Measurements from ENCODE around the gene MYO5A.

The MYO5A gene

GRCh38 chr15:52361975-52362494 is 166.6 kb downstream of the MYO5A start:
- no peak for DNase-seq (ENCODE audit: low read depth)

GRCh38 chr15:52361494-52361893 is 167.2 kb downstream of the MYO5A start:
- no peak for DNase-seq (ENCODE audit: low read depth)

- no peak for DNase-seq (ENCODE audit: low read depth)
These were observed 168.2 kb downstream of the MYO5A start for GRCh38 chr15:52360229-52361203.

GRCh38 chr15:52359722-52360121 is 169.0 kb downstream of the MYO5A start:
- DNase-seq (ENCODE audit: low read depth): no peak

GRCh38 chr15:52357949-52358348 is 170.7 kb downstream of the MYO5A start:
- no peak for DNase-seq (ENCODE audit: low read depth)

GRCh38 chr15:52352086-52352485 is 176.6 kb downstream of the MYO5A start:
- DNase-seq (ENCODE audit: low read depth): no peak

- DNase-seq (ENCODE audit: low read depth): no peak
These were observed 177.3 kb downstream of the MYO5A start for GRCh38 chr15:52351206-52351908.

GRCh38 chr15:52350423-52350822 is 178.3 kb downstream of the MYO5A start:
- no peak for DNase-seq (ENCODE audit: low read depth)

- DNase-seq (ENCODE audit: low read depth): peak; percentile 51
These were observed 179.5 kb downstream of the MYO5A start for GRCh38 chr15:52349052-52349700.

GRCh38 chr15:52348056-52348745 is 180.5 kb downstream of the MYO5A start:
- DNase-seq (ENCODE audit: low read depth): peak; percentile 47

- DNase-seq (ENCODE audit: low read depth): no peak
These were observed 184.1 kb downstream of the MYO5A start for GRCh38 chr15:52344592-52344991.

GRCh38 chr15:52343831-52344230 is 184.8 kb downstream of the MYO5A start:
- DNase-seq (ENCODE audit: low read depth): no peak

- DNase-seq (ENCODE audit: low read depth): no peak
These were observed 188.6 kb downstream of the MYO5A start for GRCh38 chr15:52340093-52340492.

- no peak for DNase-seq (ENCODE audit: low read depth)
These were observed 189.8 kb downstream of the MYO5A start for GRCh38 chr15:52338891-52339290.

- DNase-seq (ENCODE audit: low read depth): no peak
These were observed 190.6 kb downstream of the MYO5A start for GRCh38 chr15:52338058-52338457.

- peak; percentile 47 for DNase-seq (ENCODE audit: low read depth)
These were observed 191.4 kb downstream of the MYO5A start for GRCh38 chr15:52337198-52337853.

GRCh38 chr15:52336529-52336928 is 192.2 kb downstream of the MYO5A start:
- no peak for DNase-seq (ENCODE audit: low read depth)

- DNase-seq (ENCODE audit: low read depth): peak; percentile 49
These were observed 194.1 kb downstream of the MYO5A start for GRCh38 chr15:52334491-52335160.

GRCh38 chr15:52331490-52332240 is 197.0 kb downstream of the MYO5A start:
- DNase-seq (ENCODE audit: low read depth): peak; percentile 24

GRCh38 chr15:52329987-52330386 is 198.7 kb downstream of the MYO5A start:
- no peak for DNase-seq (ENCODE audit: low read depth)
